ENCODE results near the gene BOLL. TPM values are rescaled to one million over a fixed set of nuclear protein-coding genes. Genes with fewer than 3 reads are reported as not detected.

Gene BOLL
- polyA plus RNA-seq, 2 of the 4 experiments (the other 2 are of a cell fraction), result not detected

- TF ChIP-seq CTCF (IDR thresholded peaks at IDR 0.05) (no peak), ZNF302 (CRISPR knock-in tag; IDR thresholded peaks at IDR 0.05) (no peak)
These were observed 78.3 kb downstream of the BOLL start (continued) for GRCh38 chr2:197706839-197707207.

- Histone ChIP-seq H3K4me1 (peaks cover 30% of the 10 kb centered on the region), H3K9me3 (no peaks in the 10 kb centered on the region), H3K4me2 (peak overlapping the region; percentile 87), H3K4me3 (peak overlapping the region; percentile 64), H3K27ac (peak overlapping the region; percentile 72 to 87)
- ChIA-PET POLR2A (interaction anchor here (1.5 to 2.0 kb wide), 3 partner anchors 13 to 271 kb away, joined by 5 to 10 read pairs (median 9); partner anchors contain the start of genes HSPD1, HSPE1 and SF3B1), CTCF (interaction anchor here (1.0 to 2.1 kb wide), 3 partner anchors 74 to 115 kb away, joined by 3 to 10 read pairs (median 3); no protein-coding TSS in a partner anchor)
- DNase-seq (ENCODE audit: low read depth in 1 of 2, low spot score in 1 of 2) (no peak), FAIRE-seq (no peak), ATAC-seq (peak; percentile 19 to 30; a peak in 4 of 6 replicates)
- TF ChIP-seq JUN (IDR thresholded peaks at IDR 0.05), result no peak; a peak in 1 of 5 replicates
- no peak for TF ChIP-seq MYC (IDR thresholded peaks at IDR 0.05; ENCODE audit: borderline replicate concordance, low read length)
- no peak for TF ChIP-seq EHF (CRISPR knock-in tag; IDR thresholded peaks at IDR 0.05)
- TF ChIP-seq PBX3 (IDR thresholded peaks at IDR 0.05), result no peak
- no peak for TF ChIP-seq KDM1A (IDR thresholded peaks at IDR 0.05; ENCODE audit: low read depth)
- TF ChIP-seq E2F6 (IDR thresholded peaks at IDR 0.05; ENCODE audit: borderline replicate concordance, low read depth), result no peak
- 23% methylated on average over 36 of the region's 38 CpGs for WGBS (ENCODE audit: missing lambda C conversion rate)
These were observed 78.9 kb downstream of the BOLL start for GRCh38 chr2:197705912-197706838.

GRCh38 chr2:197705121-197705911, 79.8 kb downstream of the BOLL start, which contains the start of gene MARS2:
MARS2 (plus strand) TSS chr2:197705369; CDS start chr2:197705406, 37 bp downstream.
- peak within 1 kb of the TSS; percentile 64 for H3K4me3 ChIP-seq
- peak; percentile 89 to 92 for ATAC-seq
- H3K9me3 ChIP-seq, result no peaks in the 10 kb centered on the region
- ChIA-PET CTCF (interaction anchor here (2.1 kb wide), 1 partner anchor 75 kb away, joined by 10 read pairs; no protein-coding TSS in a partner anchor), POLR2A (interaction anchor here (0.7 to 2.0 kb wide), 4 partner anchors 12 to 270 kb away, joined by 3 to 10 read pairs (median 7); partner anchors contain the start of genes COQ10B, HSPD1, HSPE1 and SF3B1)
- peak within 1 kb of the TSS; percentile 72 to 87 for H3K27ac ChIP-seq
- FAIRE-seq, result no peak
- H3K4me2 ChIP-seq, result peak within 1 kb of the TSS; percentile 87
- H3K4me1 ChIP-seq, result peaks cover 30% of the 10 kb centered on the region
- 0% methylated on average over 16 of the region's 86 CpGs for WGBS (ENCODE audit: missing lambda C conversion rate)
- peak; percentile 74 to 92 for DNase-seq (ENCODE audit: low read depth in 1 of 2, low spot score in 1 of 2)
- TF ChIP-seq FOXS1 (CRISPR knock-in tag; IDR thresholded peaks at IDR 0.05) (no peak), ZFP36 (IDR thresholded peaks at IDR 0.05; ENCODE audit: borderline replicate concordance, partially characterized antibody) (no peak), CBX8 (IDR thresholded peaks at IDR 0.05) (no peak), ESRRA (IDR thresholded peaks at IDR 0.05; ENCODE audit: borderline replicate concordance, low read length) (no peak), ZC3H11A (IDR thresholded peaks at IDR 0.05) (no peak), BHLHE40 (IDR thresholded peaks at IDR 0.05; ENCODE audit: low read depth, low read length) (peak; percentile 67), HOXA7 (CRISPR knock-in tag; IDR thresholded peaks at IDR 0.05) (no peak), RARB (CRISPR knock-in tag; IDR thresholded peaks at IDR 0.05) (no peak), ATOH8 (CRISPR knock-in tag; IDR thresholded peaks at IDR 0.05; ENCODE audit: low read depth) (no peak), GATA3 (IDR thresholded peaks at IDR 0.05; ENCODE audit: borderline replicate concordance) (no peak), SREBF2 (IDR thresholded peaks at IDR 0.05) (no peak), HDAC2 (IDR thresholded peaks at IDR 0.05) (no peak), NPAS2 (CRISPR knock-in tag; IDR thresholded peaks at IDR 0.05; ENCODE audit: borderline replicate concordance) (no peak), CTCF (IDR thresholded peaks at IDR 0.05) (no peak), JUNB (IDR thresholded peaks at IDR 0.05) (no peak), BCL3 (IDR thresholded peaks at IDR 0.05) (peak; percentile 85; the same call in 2 of the 3 replicates), MYC (IDR thresholded peaks at IDR 0.05; ENCODE audit: borderline replicate concordance, low read length) (peak; percentile 70; the same call in 1 of the 2 replicates), HEYL (CRISPR knock-in tag; IDR thresholded peaks at IDR 0.05) (no peak)

Measured in A549 (cell line).